AG20443 (cell line): Measurements from ENCODE around the gene GRK4.

Source experiments
- DNase-seq: peaks from one replicate; pipeline ENCODE4 v3.0.0; 2012; ENCODE audit warnings: low spot score, mixed read lengths

Gene GRK4

DNA sequence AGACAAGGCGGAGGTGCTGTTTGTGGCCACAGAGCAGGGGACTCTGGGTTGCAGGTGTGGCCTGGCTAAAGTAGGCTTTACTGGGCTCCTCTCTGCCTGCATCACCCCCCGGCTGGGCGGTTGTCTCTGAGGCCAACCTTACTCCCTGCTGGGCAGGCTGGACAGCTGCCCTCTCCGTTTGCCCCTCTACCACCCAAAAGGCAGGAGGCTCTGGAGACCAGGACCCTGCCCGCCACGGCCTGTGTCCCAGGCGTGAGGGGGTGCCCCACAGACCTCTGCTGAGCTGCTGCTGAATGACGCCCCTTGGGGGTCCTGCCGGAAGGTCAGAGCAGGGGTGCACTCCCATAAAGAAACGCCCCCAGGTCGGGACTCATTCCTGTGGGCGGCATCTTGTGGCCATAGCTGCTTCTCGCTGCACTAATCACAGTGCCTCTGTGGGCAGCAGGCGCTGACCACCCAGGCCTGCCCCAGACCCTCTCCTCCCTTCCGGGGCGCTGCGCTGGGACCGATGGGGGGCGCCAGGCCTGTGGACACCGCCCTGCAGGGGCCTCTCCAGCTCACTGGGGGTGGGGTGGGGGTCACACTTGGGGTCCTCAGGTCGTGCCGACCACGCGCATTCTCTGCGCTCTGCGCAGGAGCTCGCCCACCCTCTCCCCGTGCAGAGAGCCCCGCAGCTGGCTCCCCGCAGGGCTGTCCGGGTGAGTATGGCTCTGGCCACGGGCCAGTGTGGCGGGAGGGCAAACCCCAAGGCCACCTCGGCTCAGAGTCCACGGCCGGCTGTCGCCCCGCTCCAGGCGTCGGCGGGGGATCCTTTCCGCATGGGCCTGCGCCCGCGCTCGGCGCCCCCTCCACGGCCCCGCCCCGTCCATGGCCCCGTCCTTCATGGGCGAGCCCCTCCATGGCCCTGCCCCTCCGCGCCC is 110.0 kb downstream of the GRK4 start:
- no peak for DNase-seq

DNA sequence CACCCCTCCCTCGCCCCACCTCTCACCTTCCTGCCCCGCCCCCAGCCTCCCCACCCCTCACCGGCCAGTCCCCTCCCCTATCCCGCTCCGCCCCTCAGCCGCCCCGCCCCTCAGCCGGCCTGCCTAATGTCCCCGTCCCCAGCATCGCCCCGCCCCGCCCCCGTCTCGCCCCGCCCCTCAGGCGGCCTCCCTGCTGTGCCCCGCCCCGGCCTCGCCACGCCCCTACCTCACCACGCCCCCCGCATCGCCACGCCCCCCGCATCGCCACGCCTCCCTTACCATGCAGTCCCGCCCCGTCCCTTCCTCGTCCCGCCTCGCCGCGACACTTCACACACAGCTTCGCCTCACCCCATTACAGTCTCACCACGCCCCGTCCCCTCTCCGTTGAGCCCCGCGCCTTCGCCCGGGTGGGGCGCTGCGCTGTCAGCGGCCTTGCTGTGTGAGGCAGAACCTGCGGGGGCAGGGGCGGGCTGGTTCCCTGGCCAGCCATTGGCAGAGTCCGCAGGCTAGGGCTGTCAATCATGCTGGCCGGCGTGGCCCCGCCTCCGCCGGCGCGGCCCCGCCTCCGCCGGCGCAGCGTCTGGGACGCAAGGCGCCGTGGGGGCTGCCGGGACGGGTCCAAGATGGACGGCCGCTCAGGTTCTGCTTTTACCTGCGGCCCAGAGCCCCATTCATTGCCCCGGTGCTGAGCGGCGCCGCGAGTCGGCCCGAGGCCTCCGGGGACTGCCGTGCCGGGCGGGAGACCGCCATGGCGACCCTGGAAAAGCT is 110.9 kb downstream of the GRK4 start, which contains the start of the genes HTT and HTT-AS:
Gene HTT, plus strand, starts transcription at position 604 of the 768 bp plus-strand sequence. Its CDS starts 145 bp downstream, at position 749.
Gene HTT-AS, minus strand, starts transcription at position 461 of the 768 bp plus-strand sequence.
- peak; percentile 98 for DNase-seq

- DNase-seq: peak; percentile 82
Observed at GRCh38 chr4:3074846-3075651, 111.7 kb downstream of the GRK4 start.

GRCh38 chr4:3075652-3075981 is 112.2 kb downstream of the GRK4 start:
- no peak for DNase-seq

DNA sequence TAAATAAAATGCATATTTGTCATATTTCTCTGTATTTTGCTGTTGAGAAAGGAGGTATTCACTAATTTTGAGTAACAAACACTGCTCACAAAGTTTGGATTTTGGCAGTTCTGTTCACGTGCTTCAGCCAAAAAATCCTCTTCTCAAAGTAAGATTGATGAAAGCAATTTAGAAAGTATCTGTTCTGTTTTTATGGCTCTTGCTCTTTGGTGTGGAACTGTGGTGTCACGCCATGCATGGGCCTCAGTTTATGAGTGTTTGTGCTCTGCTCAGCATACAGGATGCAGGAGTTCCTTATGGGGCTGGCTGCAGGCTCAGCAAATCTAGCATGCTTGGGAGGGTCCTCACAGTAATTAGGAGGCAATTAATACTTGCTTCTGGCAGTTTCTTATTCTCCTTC is 114.4 kb downstream of the GRK4 start:
- no peak for DNase-seq

DNA sequence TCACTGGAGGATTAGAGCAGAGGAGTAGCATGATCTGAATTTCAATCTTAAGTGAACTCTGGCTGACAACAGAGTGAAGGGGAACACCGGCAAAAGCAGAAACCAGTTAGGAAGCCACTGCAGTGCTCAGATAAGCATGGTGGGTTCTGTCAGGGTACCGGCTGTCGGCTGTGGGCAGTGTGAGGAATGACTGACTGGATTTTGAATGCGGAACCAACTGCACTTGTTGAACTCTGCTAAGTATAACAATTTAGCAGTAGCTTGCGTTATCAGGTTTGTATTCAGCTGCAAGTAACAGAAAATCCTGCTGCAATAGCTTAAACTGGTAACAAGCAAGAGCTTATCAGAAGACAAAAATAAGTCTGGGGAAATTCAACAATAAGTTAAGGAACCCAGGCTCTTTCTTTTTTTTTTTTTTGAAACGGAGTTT is 116.3 kb downstream of the GRK4 start:
- no peak for DNase-seq

DNA sequence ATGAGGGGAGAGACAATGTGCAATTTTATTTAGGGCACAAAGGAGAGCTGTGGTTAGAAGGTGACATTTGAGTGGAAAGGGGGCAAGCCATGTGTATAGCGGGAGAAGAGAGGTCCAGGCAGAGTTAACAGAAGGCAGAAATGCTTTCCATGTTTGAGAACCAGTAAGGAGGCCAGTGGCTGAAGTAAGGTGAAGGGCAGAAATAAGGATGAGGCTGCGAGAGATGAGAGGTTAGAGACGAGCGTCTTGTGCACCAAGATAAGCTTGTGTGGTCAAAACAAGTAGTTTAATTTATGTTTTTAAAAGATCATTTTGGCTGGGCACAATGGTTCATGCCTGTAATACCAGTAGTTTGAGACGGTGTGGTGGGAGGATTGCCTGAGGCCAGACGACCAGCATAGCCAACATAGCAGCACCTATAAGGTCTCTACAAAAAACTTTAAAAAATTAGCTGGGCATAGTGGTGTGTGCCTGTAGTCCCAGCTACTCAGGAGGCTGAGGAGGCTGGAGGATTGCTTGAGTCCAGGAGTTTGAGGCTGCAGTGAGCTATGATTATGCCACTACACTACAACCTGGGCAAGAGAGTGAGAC is 119.6 kb downstream of the GRK4 start:
- DNase-seq: no peak

- no peak for DNase-seq
Observed at GRCh38 chr4:3083732-3084131, 120.4 kb downstream of the GRK4 start.

GRCh38 chr4:3085948-3086670 is 122.7 kb downstream of the GRK4 start:
- DNase-seq: no peak

GRCh38 chr4:3087115-3087797 is 123.9 kb downstream of the GRK4 start:
- DNase-seq: no peak
